ENCODE results near the gene IGSF8.

DNA sequence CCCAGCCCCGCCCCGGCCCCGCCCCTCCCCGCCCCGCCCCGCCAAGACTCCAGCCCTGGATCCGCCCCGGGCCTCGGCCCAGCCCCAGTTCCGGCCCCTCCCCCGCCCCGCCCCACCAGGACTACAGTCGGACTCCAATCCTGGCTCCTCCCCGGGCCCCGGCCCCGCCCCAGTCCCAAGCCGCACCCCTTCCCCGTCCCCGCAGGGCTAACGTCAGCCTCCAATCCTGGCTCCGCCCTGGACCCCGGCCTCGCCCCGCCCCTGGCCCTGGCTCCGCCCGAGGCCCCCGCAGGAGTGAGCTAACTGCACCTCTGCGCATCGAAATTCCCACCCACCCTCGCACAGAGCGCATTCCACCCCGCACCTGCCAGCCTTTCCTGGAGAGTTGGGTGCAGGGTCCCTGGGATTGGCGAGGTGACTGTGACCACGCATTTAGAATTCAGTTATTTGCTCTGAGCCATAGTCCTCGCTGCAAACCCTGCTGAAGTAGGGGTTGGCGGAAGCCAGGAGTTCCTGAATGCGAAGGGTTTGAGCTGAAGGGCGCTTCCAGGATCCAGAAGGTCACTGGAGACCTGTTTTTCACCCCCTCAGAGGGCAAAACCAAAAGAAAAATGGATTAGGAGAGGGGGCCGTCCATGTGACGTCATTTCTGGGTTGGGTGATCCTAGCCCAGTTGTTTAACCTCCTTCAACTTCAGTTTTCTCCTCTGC, 588 bp upstream of the IGSF8 start:
- TF ChIP-seq, protein P1, sequence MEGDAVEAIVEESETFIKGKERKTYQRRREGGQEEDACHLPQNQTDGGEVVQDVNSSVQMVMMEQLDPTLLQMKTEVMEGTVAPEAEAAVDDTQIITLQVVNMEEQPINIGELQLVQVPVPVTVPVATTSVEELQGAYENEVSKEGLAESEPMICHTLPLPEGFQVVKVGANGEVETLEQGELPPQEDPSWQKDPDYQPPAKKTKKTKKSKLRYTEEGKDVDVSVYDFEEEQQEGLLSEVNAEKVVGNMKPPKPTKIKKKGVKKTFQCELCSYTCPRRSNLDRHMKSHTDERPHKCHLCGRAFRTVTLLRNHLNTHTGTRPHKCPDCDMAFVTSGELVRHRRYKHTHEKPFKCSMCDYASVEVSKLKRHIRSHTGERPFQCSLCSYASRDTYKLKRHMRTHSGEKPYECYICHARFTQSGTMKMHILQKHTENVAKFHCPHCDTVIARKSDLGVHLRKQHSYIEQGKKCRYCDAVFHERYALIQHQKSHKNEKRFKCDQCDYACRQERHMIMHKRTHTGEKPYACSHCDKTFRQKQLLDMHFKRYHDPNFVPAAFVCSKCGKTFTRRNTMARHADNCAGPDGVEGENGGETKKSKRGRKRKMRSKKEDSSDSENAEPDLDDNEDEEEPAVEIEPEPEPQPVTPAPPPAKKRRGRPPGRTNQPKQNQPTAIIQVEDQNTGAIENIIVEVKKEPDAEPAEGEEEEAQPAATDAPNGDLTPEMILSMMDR (conservative IDR thresholded peaks at IDR 0.05 in 1 of 2, IDR thresholded peaks at IDR 0.05 in 1 of 2; ENCODE audit: low read depth in 1 of 2, low read length in 2 of 2): no peak
- no peak for TF ChIP-seq EZH2 (IDR thresholded peaks at IDR 0.05; ENCODE audit: low read length, missing control alignments)

All from fibroblast of lung (primary cell).